NCI-H1105 treated with DMSO at 0.1 percent for 48 hours (cell line): Measurements from ENCODE around the gene TCTN1.
"Not testable (repeated sequence)": the region's sequence is repeated elsewhere in the genome, so short reads cannot be mapped to it uniquely, and the experiment has no call there.

Source experiments
- DNase-seq: peaks from one replicate; lab custom pipeline; 2025; lab: John Stamatoyannopoulos, UW

TCTN1 gene

DNA sequence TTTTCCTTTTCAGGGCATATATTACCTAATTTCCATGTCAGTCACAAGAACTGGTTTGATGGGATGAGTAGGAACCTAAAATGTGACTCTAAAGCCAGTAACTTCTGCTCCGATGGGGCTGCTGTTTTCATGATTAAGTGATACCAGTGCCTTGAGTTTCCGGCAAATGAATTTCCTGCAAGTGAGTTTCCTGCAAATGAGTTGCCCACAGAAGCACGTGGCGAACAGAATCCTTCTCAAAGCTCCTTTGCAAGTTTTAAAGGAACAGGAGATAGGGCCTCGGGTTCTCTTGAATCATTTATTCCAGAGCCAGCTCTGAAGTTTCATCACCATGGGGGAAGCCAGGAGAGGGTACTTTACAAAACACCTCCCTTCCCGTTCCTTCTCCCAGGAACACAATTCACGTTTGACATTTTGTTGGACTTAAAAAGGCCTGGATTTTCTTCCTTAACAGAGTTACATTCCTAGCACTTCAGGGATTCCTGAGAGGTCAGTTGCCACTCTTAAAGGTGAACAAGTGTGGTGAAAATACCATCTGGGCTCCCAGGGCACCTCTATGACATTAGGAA, 28.6 kb upstream of the TCTN1 start:
- no peak for DNase-seq

DNA sequence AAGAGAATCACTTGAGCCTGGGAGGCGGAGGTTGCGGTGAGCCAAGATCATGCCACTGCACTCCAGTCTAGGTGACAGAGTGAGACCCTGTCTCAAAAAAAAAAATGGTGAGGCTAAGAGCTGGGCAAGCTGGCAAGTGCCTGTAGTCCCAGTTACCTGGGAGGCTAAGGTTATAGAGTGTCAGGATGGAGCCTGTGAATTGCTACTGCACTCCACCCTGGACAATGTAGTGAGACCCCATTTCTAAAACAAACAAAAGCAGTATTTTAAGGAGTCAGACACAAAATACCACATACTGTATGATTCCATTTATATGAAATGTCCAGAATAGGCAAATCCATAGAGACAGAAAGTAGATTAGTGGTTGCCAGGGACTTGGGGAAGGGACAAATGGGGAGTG, 26.8 kb upstream of the TCTN1 start:
- not testable (repeated sequence) for DNase-seq

DNA sequence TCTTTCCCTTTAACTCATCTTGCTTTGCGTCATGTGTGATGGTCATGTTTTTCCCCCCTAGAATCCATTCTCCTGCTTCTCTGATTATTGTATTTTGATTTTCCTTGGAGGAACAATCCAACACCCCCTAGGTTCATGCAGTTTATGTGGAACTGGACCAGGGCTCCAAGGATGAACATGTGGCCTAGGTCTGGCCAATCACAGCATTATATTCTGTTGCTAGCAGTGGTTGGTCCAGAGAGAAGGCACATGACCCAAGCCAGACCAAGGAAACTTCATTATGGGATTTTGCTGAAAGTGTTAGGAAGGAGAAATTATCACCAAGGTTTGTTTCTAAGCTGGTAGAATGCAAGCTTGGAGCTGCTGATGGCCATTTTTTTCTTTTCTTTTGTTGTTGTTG, 23.9 kb upstream of the TCTN1 start:
- no peak for DNase-seq

DNA sequence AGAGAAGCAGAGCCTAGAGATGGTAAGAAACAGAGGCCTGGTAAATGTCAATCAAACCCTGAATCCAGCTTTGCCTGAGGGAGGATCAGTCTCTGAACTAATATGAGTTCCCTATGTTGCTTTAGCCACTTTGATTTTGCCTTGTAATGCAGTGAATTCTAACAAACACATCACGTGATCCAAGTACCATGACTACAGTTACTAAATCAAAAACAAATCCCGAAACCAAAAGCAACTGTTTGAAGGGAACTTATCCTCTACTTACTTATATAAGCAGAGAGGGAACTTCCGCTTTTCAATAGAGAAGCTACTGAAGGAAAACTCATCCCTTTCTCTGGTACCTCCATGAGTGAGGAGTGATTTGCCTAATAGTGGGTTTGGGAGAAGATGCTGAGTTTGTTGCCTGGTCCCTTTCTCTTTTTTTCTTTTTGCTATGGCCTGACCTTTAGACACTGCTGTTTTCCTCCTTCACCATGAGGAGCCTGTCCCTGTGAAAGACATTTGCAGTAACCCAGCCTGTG, 23.1 kb upstream of the TCTN1 start:
- no peak for DNase-seq

DNA sequence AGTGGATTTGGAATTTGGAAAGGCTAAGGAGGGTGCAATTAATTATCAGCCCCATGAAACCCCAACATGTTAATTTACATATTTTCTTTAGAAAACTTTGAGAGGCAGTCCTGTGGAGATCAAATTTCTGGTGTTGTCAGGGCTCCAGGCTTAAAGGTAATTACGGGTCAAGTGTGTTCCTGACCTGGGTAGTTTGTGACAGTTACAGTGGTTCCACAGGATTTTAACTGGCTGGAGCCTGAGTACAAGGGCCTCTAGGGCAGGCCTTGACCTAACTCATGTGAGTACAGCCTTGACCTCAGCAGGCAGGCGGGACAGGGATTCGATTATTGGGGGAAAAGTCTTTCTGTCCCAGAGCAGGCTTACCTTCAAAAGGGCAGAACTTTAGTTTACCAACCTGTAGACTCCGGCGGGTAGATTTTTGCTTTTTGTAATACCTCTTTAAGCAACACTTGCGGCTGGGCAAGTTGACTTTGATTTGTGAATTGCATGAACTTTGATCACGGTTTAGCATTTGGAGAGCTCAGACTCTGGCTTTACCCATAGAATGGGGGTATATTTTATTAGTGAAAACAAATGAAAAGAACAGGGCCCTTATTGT, 22.4 kb upstream of the TCTN1 start:
- peak; percentile 57 for DNase-seq

DNA sequence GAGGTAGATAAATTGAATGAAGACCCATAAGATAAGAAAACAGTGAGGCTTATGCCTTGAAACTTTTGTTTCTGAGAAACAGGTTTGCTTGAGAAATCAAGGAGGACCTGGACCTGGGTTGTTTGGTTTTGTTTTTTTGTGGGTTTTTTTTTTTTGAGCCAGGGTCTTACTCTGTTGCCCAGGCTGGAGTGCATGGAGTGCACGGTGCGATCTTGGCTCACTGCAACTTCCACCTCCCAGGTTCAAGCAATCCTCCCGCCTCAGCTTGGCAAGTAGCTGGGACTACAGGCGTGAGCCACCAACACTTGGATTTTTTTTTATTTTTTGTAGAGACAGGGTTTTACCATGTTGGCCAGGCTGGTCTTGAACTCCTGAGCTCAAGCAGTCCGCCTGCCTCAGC, 21.9 kb upstream of the TCTN1 start:
- no peak for DNase-seq

DNA sequence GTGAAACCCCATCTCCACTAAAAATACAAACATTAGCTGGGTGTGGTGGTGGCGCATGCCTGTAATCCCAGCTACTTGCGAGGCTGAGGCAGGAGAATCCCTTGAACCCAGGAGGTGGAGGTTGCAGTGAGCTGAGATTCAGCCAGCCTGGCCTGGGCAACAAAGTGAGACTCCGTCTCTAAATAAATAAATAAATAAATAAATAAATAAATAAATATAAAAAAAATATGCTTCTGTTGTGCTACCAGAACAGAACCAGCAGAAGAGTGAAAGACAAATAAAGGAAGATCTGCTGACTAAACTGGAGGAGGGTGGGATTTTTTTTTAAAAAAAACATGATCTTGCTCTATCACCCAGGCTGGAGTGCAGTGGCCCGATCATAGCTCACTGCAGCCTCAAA, 21.0 kb upstream of the TCTN1 start:
- not testable (repeated sequence) for DNase-seq

DNA sequence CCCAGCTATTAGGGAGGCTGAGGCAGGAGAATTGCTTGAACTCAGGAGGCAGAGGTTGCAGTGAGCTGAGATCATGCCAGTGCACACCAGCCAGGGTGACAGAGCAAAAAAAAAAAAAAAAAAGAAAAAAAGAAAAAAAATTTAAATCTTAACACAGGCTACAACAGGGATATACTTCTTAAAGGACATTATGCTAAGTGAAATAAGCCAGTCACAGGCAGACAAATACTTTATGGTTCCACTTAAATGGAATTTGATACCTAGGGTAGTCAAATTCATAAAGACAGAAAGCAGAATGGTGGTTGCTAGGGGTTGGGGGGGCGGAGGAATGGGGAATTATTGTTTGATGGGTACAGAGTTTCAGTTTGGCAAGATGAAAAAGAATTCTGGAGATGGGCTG, 16.0 kb upstream of the TCTN1 start:
- DNase-seq = no peak

DNA sequence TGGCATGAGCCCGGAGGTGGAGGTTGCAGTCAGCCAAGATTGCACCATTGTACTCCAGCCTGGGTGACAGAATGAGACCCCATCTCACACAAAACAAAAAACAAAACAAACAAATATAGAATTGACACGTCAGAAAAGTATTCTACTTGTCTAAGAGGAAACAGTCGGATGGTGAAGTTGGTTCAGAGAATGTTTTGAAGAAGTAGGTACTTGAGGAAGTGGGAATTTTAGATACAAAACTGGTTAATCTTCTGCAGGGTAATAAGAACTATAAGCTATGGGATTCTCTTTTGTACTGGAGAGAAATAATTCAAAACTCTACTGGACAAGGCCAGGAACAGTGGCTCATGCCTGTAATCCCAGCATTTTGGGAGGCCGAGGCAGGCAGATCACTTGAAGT, 14.6 kb upstream of the TCTN1 start:
- no peak for DNase-seq

DNA sequence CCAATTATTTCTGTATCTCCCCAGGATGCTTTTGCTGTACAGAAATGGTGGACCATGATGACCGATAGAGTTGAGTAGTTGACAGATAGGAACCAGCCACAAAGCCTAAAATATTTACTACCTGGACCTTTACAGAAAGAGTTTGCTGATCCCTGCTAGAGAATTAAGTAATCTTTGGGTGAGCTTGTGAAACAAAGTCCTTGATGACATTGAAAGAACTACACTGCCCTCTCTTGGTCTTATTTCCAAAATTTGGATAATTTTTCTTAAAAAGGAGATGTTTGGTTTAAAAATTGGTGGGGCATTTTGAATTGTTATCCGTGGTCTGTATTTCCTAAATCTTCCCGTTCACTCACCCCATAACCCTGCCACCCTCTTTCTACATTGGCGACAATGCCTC, 13.7 kb upstream of the TCTN1 start:
- DNase-seq = peak; percentile 26

DNA sequence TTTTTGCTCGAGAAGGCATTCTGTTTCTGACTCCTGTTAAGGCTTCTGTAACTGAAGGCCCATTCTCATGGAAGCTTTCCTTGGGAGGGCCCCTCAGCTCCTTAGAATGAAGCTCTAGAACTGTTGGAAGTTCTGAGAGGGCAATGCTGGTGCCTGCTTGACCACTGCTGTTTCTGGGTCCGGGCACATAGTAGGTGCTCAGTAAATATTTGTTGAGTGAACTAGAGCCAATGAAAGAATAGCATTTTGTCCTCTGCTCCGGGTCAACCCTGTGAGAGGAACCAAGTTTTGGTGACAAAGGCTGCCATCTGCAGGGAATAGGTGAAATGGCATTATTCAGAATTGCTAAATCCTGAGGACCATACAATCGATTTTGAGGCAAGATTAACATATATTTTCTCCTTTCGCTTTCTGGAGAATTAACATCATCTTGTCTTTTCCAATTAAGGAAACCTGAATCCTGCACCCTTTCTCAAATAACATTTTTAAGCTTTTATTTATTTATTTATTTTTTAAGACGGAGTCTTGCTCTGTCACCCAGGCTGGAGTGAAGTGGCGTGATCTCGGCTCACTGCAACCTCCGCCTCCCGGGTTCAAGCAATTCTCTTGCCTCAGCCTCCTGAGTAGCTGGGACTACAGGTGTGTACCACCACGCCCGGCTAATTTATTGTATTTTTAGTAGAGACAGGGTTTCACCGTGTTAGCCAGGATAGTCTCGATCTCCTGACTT, 11.7 kb upstream of the TCTN1 start:
- DNase-seq = peak; percentile 19

DNA sequence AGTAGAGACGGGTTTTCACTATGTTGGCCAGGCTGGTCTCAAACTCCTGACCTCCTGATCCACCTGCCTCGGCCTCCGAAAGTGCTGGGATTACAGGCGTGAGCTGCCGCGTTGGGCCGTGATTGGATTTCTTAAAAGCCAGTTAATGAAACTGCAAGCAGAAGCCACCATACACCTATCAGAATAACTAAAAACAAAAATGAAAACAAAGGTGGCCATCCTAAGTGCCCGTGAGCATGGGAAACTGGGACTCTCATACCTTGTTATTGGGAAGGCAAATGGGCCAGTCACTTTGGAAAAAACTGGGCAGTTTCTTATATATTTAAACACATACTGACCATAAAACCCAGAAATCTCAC, 7.7 kb upstream of the TCTN1 start:
- DNase-seq = no peak

DNA sequence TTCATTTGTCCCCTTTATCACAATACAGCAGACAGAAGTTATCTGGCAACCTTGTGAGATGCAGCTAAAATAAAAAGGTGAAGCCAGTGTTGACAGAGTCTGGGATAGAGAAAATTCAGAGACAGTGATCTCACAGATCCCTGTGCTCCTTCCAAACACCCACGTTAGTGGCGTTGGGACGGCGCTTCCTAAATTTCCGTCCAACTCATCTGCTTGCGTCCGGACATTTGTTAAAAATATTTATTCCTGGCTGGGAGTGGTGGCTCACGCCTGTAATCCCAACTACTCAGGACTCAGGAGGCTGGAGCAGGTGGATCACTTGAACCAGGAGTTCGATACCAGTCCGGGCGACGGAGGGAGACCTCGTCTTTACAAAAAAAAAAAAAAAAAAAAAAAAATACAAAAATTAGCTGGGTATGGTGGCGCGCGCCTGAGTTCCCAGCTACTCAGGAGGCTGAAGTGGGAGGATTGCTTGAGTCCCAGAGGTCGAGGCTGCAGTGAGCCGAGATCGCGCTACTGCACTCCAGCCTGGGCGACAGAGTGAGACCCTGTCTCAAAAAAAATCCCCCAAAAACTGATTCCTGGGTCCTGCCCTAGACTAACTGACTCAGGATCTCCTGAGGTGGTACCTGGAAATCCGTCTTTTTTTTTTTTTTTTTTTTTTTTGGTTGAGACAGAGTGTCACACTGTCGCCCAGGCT, 708 bp upstream of the TCTN1 start:
- no peak for DNase-seq

DNA sequence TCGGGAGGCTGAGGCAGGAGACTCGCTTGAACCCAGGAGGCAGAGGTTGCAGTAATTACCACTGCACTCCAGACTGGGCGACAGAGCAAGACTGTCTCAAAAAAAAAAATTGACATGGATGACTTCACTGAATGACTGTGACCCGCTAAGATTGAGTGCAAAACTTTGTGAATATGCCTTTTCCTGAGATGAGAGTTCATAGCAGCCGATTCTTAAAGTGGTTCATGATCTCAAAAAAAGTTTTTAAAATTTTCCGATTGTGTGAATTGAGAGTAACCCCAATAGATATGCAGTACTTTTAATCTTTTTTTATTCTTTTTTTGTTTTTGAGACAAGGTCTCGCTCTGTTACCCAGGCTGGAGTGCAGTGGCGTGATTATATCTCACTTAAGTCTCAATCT, 1.2 kb downstream of the TCTN1 start:
- no peak for DNase-seq

DNA sequence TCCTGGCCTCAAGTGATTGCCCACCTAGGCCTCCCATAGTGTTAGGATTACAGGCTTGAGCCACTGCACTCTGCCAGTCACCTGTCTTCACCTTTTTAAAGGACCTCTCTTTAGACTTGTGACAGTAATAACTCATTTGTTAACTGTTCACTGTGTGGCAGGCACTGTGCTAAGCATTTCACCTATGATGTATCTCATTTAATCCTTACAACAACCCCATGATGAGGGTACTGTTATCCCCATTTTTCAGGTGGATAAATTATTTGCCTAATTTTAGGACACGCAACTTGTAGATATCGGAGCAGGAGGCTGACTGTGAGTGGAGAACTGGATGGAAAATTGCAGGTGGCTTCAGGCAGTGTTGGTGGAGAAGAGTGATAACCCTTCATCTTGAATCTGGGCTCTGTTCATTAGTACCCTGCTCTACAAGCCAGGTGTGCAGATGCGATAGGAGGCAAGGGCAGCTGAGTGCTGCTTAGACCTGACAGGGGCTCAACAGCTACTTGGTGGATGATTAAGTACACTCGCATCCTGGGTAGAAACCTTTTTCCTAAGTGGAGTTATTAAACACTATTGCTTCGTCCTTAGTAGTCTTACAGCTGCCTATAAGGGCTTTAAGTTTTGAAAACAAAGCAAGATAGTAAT, 2.7 kb downstream of the TCTN1 start:
- DNase-seq = no peak

DNA sequence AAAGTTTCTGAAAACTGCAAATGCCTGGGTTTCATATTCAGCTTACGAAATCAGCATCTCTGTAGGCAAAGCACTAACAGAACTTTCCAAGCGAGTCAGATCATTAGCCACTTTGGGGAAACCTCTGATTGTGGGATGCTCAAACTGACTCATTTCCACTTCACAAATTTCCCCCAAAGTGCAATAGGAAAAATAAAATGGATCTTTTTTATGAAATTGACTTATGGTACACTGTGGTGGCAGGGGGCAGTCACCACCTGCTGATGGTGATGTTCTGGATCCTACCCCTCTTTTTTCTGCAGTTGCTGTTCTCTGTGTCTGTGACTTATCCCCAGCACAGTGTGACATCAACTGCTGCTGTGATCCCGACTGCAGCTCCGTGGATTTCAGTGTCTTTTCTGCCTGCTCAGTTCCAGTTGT, 5.6 kb downstream of the TCTN1 start:
- no peak for DNase-seq

DNA sequence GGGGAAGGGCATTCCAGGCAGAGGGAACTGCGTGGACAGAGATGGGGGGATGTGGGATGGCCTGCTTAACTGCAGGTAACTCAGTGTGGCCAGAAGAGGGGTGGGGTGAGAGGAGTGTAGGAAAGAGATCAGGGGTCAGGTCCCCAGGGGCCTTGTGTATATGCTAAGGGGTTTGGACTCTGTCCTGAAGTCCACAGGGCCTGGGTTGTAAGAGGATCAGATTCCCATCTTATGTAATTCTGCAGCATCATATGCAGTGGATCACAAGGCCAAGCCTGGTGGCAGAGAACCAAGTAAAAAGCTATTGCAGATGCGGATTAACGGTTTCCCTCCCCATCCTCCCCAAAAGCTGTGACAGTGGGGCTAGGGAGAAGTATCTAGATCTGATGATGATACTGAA, 8.7 kb downstream of the TCTN1 start:
- DNase-seq = no peak

DNA sequence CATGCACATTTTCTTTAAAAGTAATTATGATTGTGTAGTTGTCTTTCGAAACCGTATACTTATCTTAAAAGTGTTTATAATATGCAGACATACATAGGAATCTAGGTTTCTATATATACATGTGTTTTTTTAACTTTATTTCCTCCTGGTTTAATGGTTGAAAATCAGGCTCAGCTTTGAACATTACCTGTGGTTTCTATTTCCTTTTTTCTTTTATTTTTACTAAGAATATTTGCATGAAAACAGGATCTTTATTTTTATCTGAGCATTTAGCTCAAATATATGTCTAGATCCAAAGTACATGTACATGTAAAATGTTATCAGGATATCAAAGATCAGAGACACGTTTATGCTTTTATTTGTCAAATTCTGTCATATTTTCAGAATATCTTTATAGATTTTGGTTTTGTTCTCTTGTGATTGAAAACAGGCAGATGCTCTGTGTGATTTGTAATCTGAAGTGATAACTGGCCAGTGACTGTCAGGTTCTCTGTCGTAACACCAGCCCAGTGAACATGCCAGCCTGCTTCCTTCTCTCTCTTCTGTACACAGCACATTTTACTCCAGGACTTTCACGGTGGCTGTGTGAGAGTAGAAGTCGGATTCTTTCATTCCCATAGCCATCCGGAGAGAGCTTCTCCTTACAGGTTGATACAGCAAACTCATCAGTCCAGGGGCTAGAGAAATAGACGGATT, 13.7 kb downstream of the TCTN1 start:
- no peak for DNase-seq

DNA sequence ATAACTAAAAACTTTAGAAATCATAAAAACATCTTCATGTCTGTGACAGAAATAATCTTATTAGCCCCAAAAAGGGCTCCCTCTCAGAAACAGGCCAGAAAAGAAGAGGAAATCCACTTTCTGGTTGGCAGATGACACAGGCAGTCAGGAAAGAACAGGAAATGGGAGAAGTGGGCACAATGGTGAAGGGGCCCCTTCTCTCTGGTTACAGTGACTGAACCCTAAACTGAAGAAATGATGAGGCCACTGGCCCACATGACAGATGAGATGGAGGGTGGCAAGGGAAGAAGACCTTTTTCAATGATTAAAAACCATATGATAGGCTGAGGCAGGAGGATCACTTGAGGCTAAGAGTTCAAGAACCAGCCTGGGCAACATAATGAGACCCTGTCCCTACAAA, 21.1 kb downstream of the TCTN1 start:
- DNase-seq = no peak

DNA sequence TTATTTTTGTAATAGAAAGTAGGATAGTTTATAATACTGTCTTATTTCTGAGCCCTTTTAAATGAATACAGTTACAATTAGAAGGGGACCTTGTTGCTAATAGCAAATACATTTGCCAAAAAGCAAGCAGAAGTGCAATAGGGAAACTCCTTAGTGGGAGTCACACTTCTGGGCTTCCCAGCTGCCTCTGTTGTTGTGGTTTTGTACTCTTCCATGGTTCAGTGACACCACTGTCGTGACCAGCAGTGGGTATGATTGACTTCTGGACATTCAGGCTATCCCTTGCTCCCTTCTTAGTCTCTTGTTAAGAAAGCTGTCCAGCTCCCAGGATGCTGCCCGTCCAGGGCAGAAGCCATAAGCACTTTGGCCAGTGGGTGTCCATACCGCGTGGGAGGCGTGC, 22.6 kb downstream of the TCTN1 start:
- DNase-seq = no peak

DNA sequence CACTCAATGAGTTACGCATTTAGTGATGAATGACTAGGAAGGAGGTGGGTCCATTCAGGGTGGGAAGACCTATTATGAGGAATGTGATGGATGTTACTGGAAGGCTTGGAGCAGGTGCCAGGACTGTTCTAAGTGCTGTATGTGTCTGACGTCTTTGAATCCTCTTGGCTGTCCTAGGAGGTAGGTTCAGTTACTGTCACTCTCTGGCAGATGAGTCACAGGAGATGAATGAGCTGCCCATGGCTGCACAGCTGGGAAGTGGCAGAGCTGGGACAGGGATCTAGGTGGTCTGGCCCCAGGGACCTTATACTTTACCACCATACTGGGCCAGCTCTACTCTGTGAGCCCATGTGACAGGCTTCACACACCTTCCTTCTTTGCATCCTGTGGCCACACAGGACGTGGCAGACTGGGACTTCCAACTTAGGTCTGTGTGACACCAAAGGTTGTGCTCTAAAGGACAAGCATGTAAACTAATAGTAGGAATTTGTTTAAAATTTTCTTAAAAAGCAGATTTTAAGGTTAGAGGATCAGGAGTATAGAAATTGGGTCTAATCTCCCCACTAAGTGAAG, 24.0 kb downstream of the TCTN1 start:
- DNase-seq = no peak

DNA sequence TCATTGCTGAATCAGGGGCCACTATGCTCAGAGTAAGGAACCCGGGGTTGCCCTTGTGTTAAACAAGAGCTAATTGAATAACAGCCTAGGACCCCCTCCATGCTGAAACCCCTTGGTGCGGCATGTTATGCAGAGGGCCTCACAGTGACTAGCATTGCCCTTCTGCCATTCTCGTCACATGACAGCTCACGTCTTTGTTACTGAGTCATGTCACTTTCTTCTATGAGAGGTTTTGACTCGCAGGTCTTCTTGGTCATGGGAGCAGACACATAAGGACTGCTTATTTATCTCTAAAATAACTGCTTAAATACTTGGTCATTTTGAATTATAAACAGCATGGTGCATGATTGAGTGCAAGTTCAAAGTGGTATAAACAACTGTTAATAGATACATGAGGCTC, 24.9 kb downstream of the TCTN1 start:
- DNase-seq = no peak
